ENCODE results near the gene CD180.
"Not testable (repeated sequence)": the region's sequence is repeated elsewhere in the genome, so short reads cannot be mapped to it uniquely, and the experiment has no call there.

DNA sequence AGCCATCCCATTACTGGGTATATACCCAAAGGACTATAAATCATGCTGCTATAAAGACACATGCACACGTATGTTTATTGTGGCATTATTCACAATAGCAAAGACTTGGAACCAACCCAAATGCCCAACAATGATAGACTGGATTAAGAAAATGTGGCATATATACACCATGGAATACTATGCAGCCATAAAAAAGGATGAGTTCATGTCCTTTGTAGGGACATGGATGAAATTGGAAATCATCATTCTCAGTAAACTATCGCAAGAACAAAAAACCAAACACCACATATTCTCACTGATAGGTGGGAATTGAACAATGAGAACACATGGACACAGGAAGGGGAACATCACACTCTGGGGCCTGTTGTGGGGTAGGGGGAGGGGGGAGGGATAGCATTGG is 23.2 kb downstream of the CD180 start:
- TF ChIP-seq, protein P1, sequence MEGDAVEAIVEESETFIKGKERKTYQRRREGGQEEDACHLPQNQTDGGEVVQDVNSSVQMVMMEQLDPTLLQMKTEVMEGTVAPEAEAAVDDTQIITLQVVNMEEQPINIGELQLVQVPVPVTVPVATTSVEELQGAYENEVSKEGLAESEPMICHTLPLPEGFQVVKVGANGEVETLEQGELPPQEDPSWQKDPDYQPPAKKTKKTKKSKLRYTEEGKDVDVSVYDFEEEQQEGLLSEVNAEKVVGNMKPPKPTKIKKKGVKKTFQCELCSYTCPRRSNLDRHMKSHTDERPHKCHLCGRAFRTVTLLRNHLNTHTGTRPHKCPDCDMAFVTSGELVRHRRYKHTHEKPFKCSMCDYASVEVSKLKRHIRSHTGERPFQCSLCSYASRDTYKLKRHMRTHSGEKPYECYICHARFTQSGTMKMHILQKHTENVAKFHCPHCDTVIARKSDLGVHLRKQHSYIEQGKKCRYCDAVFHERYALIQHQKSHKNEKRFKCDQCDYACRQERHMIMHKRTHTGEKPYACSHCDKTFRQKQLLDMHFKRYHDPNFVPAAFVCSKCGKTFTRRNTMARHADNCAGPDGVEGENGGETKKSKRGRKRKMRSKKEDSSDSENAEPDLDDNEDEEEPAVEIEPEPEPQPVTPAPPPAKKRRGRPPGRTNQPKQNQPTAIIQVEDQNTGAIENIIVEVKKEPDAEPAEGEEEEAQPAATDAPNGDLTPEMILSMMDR (IDR thresholded peaks at IDR 0.05) = not testable (repeated sequence)
- TF ChIP-seq POLR2A (IDR thresholded peaks at IDR 0.05) = not testable (repeated sequence)

Data from right lobe of liver (tissue), 4 donors.